Coronary artery (tissue), 2 donors: Measurements from ENCODE around the gene HOXB8.
A peak's percentile ranks its signal among the peaks of the same experiment; 100 is the strongest.

ENCODE experiments used
- DNase-seq: peaks from one replicate; pipeline ENCODE4 v3.0.0-alpha.2; 2017; ENCODE audit warnings: low spot score
- H3K27ac ChIP-seq, 2 donors: fragments of 200-600 bp; sonication (generic); one replicate each; pipeline ENCODE4 v1.5.1; 2016 to 2019
- H3K4me3 ChIP-seq: fragments of 200-600 bp; sonication (generic); 2 replicates; pipeline ENCODE4 v1.5.1; 2016; ENCODE audit warnings: mild to moderate bottlenecking, moderate library complexity
- CTCF ChIP-seq: fragments of 200-600 bp; sonication (generic); IDR thresholded peaks from one replicate; pipeline ENCODE4 v1.5.1; 2019; ENCODE audit warnings: antibody characterized with exemption

Gene HOXB8

GRCh38 chr17:48593126-48593829, 21.8 kb downstream of the HOXB8 start, which contains the start of gene HOXB5:
Gene HOXB5, minus strand, starts transcription at chr17:48593779. Its CDS starts 97 bp downstream, at chr17:48593682.
- peak within 1 kb of the TSS in 1 of 2 donors; percentile 41 for H3K27ac ChIP-seq
- DNase-seq: no peak
- no peak for TF ChIP-seq CTCF
- peak within 1 kb of the TSS; percentile 60 for H3K4me3 ChIP-seq

GRCh38 chr17:48592577-48592976, 22.5 kb downstream of the HOXB8 start:
- no peak for TF ChIP-seq CTCF
- H3K4me3 ChIP-seq: peak overlapping the region; percentile 60
- no peak overlapping the region for H3K27ac ChIP-seq
- DNase-seq: no peak

- DNase-seq: no peak
- H3K27ac ChIP-seq: no peak overlapping the region
- H3K4me3 ChIP-seq: peak overlapping the region; percentile 60
- TF ChIP-seq CTCF: no peak
Measured at GRCh38 chr17:48592057-48592514, 23.0 kb downstream of the HOXB8 start.

GRCh38 chr17:48591255-48592056, 23.6 kb downstream of the HOXB8 start:
- no peak overlapping the region for H3K4me3 ChIP-seq
- no peak for TF ChIP-seq CTCF
- DNase-seq: no peak
- H3K27ac ChIP-seq: no peak overlapping the region

DNA sequence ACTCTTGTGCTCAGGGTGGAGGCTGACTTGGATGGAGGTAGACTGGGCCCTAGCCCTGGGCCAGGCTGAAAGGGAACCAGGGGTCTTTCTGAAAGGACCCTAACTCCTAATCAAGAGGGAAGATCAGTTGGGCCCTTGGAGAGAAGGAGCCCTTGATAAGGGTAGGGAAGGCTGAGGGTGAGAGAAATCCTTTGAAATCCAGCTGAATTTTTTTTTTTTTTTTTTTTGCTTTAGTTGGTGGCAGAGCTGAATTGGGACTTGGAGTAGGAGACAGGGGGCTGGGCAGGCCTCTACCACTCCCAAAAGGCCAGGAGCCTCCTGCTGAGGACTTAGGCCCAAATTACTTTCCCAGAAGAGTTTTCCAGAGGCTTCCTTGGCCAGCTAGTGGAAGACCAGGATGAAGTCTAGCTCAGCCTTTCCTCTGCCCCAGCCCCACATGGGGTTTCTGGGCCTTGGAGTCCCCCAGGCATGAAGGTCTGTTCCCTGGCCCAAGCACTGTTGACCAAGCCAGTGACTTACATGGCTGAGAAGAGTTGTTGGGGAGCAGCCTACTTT, 24.4 kb downstream of the HOXB8 start:
- Histone ChIP-seq H3K4me3 (no peak overlapping the region), H3K27ac (no peak overlapping the region)
- no peak for TF ChIP-seq CTCF
- no peak for DNase-seq

GRCh38 chr17:48589831-48590606, 25.1 kb downstream of the HOXB8 start, which contains the start of gene HOXB3:
Gene HOXB3, minus strand, starts transcription at chr17:48590241. Its CDS starts 37,767 bp downstream, at chr17:48552474.
- TF ChIP-seq CTCF: no peak
- H3K4me3 ChIP-seq: no peak within 1 kb of the TSS
- no peak for DNase-seq
- no peak within 1 kb of the TSS for H3K27ac ChIP-seq
